Measurements from ENCODE around the gene PRPF4.
"Not testable (repeated sequence)": the region's sequence is repeated elsewhere in the genome, so short reads cannot be mapped to it uniquely, and the experiment has no call there.

The PRPF4 gene

GRCh38 chr9:113246928-113247327 is 28.5 kb upstream of the PRPF4 start:
- no peak for DNase-seq
- Histone ChIP-seq H3K9me3 (ENCODE audit: insufficient read depth, low read length, severe bottlenecking) (no peaks in the 10 kb centered on the region), H3K36me3 (ENCODE audit: insufficient read depth, low read length) (no peaks in the 10 kb centered on the region), H3K4me1 (ENCODE audit: insufficient read depth, low read length) (no peaks in the 10 kb centered on the region), H3K4me2 (ENCODE audit: insufficient read depth, low read length) (no peak overlapping the region), H4K20me1 (ENCODE audit: insufficient read depth, low read length) (no peaks in the 10 kb centered on the region), H3K79me2 (ENCODE audit: insufficient read depth, low read length) (no peaks in the 10 kb centered on the region), H3K27ac (ENCODE audit: low read length) (no peak overlapping the region), H3K9ac (ENCODE audit: low read depth, low read length) (no peak overlapping the region), H3K27me3 (ENCODE audit: insufficient read depth, low read length, poor library complexity) (no peaks in the 10 kb centered on the region), H2AFZ (ENCODE audit: low read depth, low read length) (no peak overlapping the region), H3K4me3 (ENCODE audit: low read depth in 1 of 2, low read length in 2 of 2) (no peak overlapping the region)
- TF ChIP-seq CTCF (IDR thresholded peaks at IDR 0.05; ENCODE audit: borderline replicate concordance, extremely low read depth, low read length, poor library complexity, severe bottlenecking) (no peak), EZH2 (IDR thresholded peaks at IDR 0.05; ENCODE audit: borderline replicate concordance, low read depth, low read length, severe bottlenecking) (no peak)
- ATAC-seq (ENCODE audit: insufficient read depth, low read depth) = no peak

GRCh38 chr9:113247640-113248039 is 27.8 kb upstream of the PRPF4 start:
- H2AFZ ChIP-seq (ENCODE audit: low read depth, low read length) = no peak overlapping the region
- H3K27me3 ChIP-seq (ENCODE audit: insufficient read depth, low read length, poor library complexity) = no peaks in the 10 kb centered on the region
- no peaks in the 10 kb centered on the region for H3K4me1 ChIP-seq (ENCODE audit: insufficient read depth, low read length)
- TF ChIP-seq CTCF (IDR thresholded peaks at IDR 0.05; ENCODE audit: borderline replicate concordance, extremely low read depth, low read length, poor library complexity, severe bottlenecking) (no peak), EZH2 (IDR thresholded peaks at IDR 0.05; ENCODE audit: borderline replicate concordance, low read depth, low read length, severe bottlenecking) (no peak)
- no peak overlapping the region for H3K9ac ChIP-seq (ENCODE audit: low read depth, low read length)
- no peaks in the 10 kb centered on the region for H3K36me3 ChIP-seq (ENCODE audit: insufficient read depth, low read length)
- no peak for DNase-seq
- no peaks in the 10 kb centered on the region for H3K79me2 ChIP-seq (ENCODE audit: insufficient read depth, low read length)
- no peaks in the 10 kb centered on the region for H3K9me3 ChIP-seq (ENCODE audit: insufficient read depth, low read length, severe bottlenecking)
- H3K4me3 ChIP-seq (ENCODE audit: low read depth in 1 of 2, low read length in 2 of 2) = no peak overlapping the region
- no peak overlapping the region for H3K27ac ChIP-seq (ENCODE audit: low read length)
- no peaks in the 10 kb centered on the region for H4K20me1 ChIP-seq (ENCODE audit: insufficient read depth, low read length)
- H3K4me2 ChIP-seq (ENCODE audit: insufficient read depth, low read length) = no peak overlapping the region
- ATAC-seq (ENCODE audit: insufficient read depth, low read depth) = no peak

GRCh38 chr9:113249661-113250060 is 25.8 kb upstream of the PRPF4 start:
- not testable (repeated sequence) for H2AFZ ChIP-seq (ENCODE audit: low read depth, low read length); H4K20me1 ChIP-seq (ENCODE audit: insufficient read depth, low read length); H3K4me1 ChIP-seq (ENCODE audit: insufficient read depth, low read length); DNase-seq; H3K9ac ChIP-seq (ENCODE audit: low read depth, low read length); ATAC-seq (ENCODE audit: insufficient read depth, low read depth); H3K36me3 ChIP-seq (ENCODE audit: insufficient read depth, low read length); H3K27ac ChIP-seq (ENCODE audit: low read length); H3K9me3 ChIP-seq (ENCODE audit: insufficient read depth, low read length, severe bottlenecking); H3K79me2 ChIP-seq (ENCODE audit: insufficient read depth, low read length); H3K27me3 ChIP-seq (ENCODE audit: insufficient read depth, low read length, poor library complexity); H3K4me2 ChIP-seq (ENCODE audit: insufficient read depth, low read length); H3K4me3 ChIP-seq (ENCODE audit: low read depth in 1 of 2, low read length in 2 of 2)

GRCh38 chr9:113250807-113251206 is 24.7 kb upstream of the PRPF4 start:
- no peak overlapping the region for H3K4me2 ChIP-seq (ENCODE audit: insufficient read depth, low read length)
- ATAC-seq (ENCODE audit: insufficient read depth, low read depth) (no peak), DNase-seq (no peak)
- H3K27me3 ChIP-seq (ENCODE audit: insufficient read depth, low read length, poor library complexity) = no peaks in the 10 kb centered on the region
- H3K9me3 ChIP-seq (ENCODE audit: insufficient read depth, low read length, severe bottlenecking) = no peaks in the 10 kb centered on the region
- no peaks in the 10 kb centered on the region for H3K36me3 ChIP-seq (ENCODE audit: insufficient read depth, low read length)
- H3K79me2 ChIP-seq (ENCODE audit: insufficient read depth, low read length) = no peaks in the 10 kb centered on the region
- no peak overlapping the region for H3K27ac ChIP-seq (ENCODE audit: low read length)
- H2AFZ ChIP-seq (ENCODE audit: low read depth, low read length) = no peak overlapping the region
- H3K4me1 ChIP-seq (ENCODE audit: insufficient read depth, low read length) = no peaks in the 10 kb centered on the region
- TF ChIP-seq EZH2 (IDR thresholded peaks at IDR 0.05; ENCODE audit: borderline replicate concordance, low read depth, low read length, severe bottlenecking) (no peak), CTCF (IDR thresholded peaks at IDR 0.05; ENCODE audit: borderline replicate concordance, extremely low read depth, low read length, poor library complexity, severe bottlenecking) (no peak)
- no peak overlapping the region for H3K4me3 ChIP-seq (ENCODE audit: low read depth in 1 of 2, low read length in 2 of 2)
- no peaks in the 10 kb centered on the region for H4K20me1 ChIP-seq (ENCODE audit: insufficient read depth, low read length)
- H3K9ac ChIP-seq (ENCODE audit: low read depth, low read length) = no peak overlapping the region

All from DND-41 (cell line).